Upper lobe of left lung (tissue), 6 donors: Measurements from ENCODE around the gene CEP72. TPM values are rescaled to one million over a fixed set of nuclear protein-coding genes. Genes with fewer than 3 reads are reported as not detected.

Experiments used
- ATAC-seq, 2 donors: fragments of 200-7000 bp; cut with Tn5 transposase; one replicate each; pipeline ENCODE4 v1.9.1; 2022; ENCODE audit warnings: mild to moderate bottlenecking in 2 of 2, moderate library complexity in 2 of 2; ENCODE audit not compliant: low FRiP score in 2 of 2
- DNase-seq, 2 donors: peaks; one replicate each; pipeline ENCODE4 v3.0.0-alpha.2; 2019 to 2020
- H3K27ac ChIP-seq, 4 donors: fragments of 200-600 bp; sonication (generic); one replicate each; pipeline ENCODE4 v1.5.1; 2016 to 2019
- H3K27me3 ChIP-seq, 4 donors: fragments of 200-600 bp; sonication (generic); one replicate each; pipeline ENCODE4 v1.5.1; 2017 to 2019
- H3K36me3 ChIP-seq, 4 donors: fragments of 200-600 bp; sonication (generic); one replicate each; pipeline ENCODE4 v1.5.1; 2016 to 2019
- H3K4me1 ChIP-seq, 4 donors: fragments of 200-600 bp; sonication (generic); one replicate each; pipeline ENCODE4 v1.5.1; 2018 to 2019
- H3K4me3 ChIP-seq, 4 donors: fragments of 200-600 bp; sonication (generic); one replicate each; pipeline ENCODE4 v1.5.1; 2017 to 2019; ENCODE audit warnings: mild to moderate bottlenecking in 2 of 4, moderate library complexity in 1 of 4
- H3K9me3 ChIP-seq, 4 donors: fragments of 200-600 bp; sonication (generic); one replicate each; pipeline ENCODE4 v1.5.1; 2018 to 2019
- EP300 ChIP-seq, 4 donors: sonication (generic); formaldehyde crosslinking; IDR thresholded peaks; one replicate each; pipeline ENCODE4 v1.5.1; 2017; ENCODE audit warnings: antibody characterized with exemption in 4 of 4, control low read depth in 2 of 4
- POLR2A ChIP-seq, 4 donors: fragments of 450-650 bp; IDR thresholded peaks; one replicate each; pipeline ENCODE4 v1.5.1; 2016 to 2017; ENCODE audit warnings: antibody characterized with exemption in 4 of 4, mild to moderate bottlenecking in 2 of 4
- POLR2AphosphoS5 ChIP-seq, 2 donors: sonication (generic); formaldehyde crosslinking; IDR thresholded peaks; one replicate each; pipeline ENCODE4 v1.5.1; 2017; ENCODE audit warnings: antibody characterized with exemption in 2 of 2
- WGBS, 2 donors: methylation state at CpG; one replicate each; pipeline ENCODE4 v1.1.5; 2017 to 2018; 5-methylcytosine and 5-hydroxymethylcytosine counted together
- total RNA-seq, 6 donors: library from RNA; depleted of rRNA in 4 of 6; stranded (reverse); fragments of >200 nt in 4 of 6; gene quantifications; one replicate each; pipeline versions ENCODE4 v1.1.0 to v1.2.1, GENCODE V29; 2016 to 2021
- TF ChIP-seq, protein P1 (sequence below), 6 experiments: fragments of 450-650 bp in 4 of 6; fragments of 200-600 bp in 2 of 6; sonication (generic) in 2 of 6; IDR thresholded peaks; one replicate each; pipeline ENCODE4 v1.5.1; 2016 to 2019; ENCODE audit warnings: antibody characterized with exemption in 6 of 6
- donor health status: DM: no; HTN: no; CAD: no; lungs with moderate emphysema.
- donor health status: DM: no; HTN: yes; CAD: no; lungs with severe emphysema.

The CEP72 gene
- total RNA-seq, 6 donors from 2014 or later, result 6.8 to 21.0 (median 9.4) TPM

DNA sequence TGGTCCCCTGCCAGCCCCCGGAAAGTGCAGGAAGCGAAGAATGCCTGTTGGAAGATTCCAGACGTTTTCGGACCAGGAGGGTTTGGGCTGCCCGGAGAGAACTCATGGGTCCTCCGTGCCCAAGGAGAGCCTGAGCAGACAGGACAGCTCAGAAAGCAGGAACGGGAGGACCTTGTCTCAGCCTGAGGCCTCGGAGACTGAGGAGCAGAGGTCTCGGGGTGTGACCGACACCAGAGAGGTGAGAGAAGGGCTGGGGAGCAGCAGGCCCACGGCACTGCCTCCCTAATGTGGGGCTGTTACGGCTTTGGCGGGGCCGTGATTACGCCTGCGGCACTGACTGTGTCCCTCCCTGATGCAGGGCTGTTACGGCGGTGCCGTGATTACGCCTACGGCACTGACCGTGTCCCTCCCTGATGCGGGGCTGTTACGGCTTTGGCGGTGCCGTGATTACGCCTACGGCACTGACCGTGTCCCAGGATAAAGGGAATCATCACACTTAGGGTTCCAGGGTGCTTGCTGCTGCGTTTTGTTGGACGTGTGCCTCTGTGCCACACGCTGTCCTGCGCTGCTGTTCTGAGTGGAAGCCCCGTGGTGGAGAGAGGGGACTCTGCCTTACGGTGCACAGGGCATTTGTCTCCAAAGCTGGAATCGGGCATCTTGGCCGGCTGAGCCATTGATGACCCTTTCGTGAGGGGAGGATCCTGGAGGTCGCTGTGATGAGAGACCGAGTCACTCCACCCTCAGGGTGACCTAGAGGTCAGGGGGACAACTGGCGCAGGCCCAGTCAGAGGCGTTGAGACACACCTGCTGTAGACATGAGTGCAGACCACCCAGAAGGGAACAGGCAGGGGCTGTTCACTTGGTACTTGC lies 25.7 kb downstream of the CEP72 start:
- Histone ChIP-seq H3K4me1 (no peaks in the 10 kb centered on the region), H3K4me3 (no peak overlapping the region), H3K27me3 (no peaks in the 10 kb centered on the region), H3K9me3 (no peaks in the 10 kb centered on the region), H3K27ac (no peak overlapping the region), H3K36me3 (peaks cover 23 to 71% (median 51%) of the 10 kb centered on the region in 4 donors)
- DNase-seq, result no peak
- 93 to 95% methylated on average over 30 to 42 of the region's 42 CpGs for WGBS, 2 donors
- ATAC-seq, result no peak
- TF ChIP-seq EP300 (IDR thresholded peaks at IDR 0.05), result no peak
- TF ChIP-seq POLR2AphosphoS5 (IDR thresholded peaks at IDR 0.05), result no peak
- TF ChIP-seq, protein P1, sequence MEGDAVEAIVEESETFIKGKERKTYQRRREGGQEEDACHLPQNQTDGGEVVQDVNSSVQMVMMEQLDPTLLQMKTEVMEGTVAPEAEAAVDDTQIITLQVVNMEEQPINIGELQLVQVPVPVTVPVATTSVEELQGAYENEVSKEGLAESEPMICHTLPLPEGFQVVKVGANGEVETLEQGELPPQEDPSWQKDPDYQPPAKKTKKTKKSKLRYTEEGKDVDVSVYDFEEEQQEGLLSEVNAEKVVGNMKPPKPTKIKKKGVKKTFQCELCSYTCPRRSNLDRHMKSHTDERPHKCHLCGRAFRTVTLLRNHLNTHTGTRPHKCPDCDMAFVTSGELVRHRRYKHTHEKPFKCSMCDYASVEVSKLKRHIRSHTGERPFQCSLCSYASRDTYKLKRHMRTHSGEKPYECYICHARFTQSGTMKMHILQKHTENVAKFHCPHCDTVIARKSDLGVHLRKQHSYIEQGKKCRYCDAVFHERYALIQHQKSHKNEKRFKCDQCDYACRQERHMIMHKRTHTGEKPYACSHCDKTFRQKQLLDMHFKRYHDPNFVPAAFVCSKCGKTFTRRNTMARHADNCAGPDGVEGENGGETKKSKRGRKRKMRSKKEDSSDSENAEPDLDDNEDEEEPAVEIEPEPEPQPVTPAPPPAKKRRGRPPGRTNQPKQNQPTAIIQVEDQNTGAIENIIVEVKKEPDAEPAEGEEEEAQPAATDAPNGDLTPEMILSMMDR (IDR thresholded peaks at IDR 0.05), result no peak
- TF ChIP-seq POLR2A (IDR thresholded peaks at IDR 0.05), result no peak

DNA sequence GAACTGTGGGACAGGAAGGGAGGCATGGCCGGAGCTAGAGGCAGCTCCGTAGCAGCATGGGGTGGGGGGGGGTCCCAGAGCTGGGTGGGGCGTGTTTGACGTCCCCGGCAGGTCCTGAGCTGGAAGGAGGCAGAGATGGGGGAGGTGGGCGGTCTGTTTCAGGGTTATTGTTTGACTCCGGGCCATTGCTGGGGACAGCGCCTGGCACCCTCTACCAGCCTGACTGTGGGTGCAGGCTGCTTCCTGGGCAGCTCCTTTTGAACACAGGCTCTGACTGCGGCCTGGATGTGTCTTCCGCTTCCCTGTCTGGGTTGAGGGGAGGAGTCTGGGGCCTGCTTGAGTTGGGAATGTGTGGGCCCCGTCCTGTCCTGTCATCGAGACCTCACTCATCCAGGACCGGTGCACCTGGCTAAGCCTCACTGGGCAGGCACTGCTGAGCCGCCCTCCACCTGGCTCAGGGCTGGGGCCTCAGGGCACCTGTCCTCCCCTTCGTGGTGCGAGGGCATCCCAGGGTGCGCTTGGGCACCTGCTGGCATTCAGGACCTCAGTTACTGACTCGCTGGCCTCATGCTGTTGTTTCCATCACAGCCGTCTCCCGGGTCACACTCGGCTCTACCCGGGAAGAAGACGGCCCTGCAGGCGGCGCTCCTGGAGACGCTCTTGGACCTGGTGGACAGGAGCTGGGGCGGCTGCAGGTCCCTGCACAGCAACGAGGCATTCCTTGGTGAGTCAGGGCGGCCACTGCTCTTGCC lies 26.5 kb downstream of the CEP72 start:
- no peaks in the 10 kb centered on the region for H3K27me3 ChIP-seq
- H3K4me1 ChIP-seq, result no peaks in the 10 kb centered on the region
- WGBS, 2 donors, result 95 to 96% methylated on average over 20 to 26 of the region's 29 CpGs
- no peaks in the 10 kb centered on the region for H3K9me3 ChIP-seq
- ATAC-seq (no peak), DNase-seq (no peak)
- no peak overlapping the region for H3K4me3 ChIP-seq
- peaks cover 23 to 70% (median 52%) of the 10 kb centered on the region in 4 donors for H3K36me3 ChIP-seq
- TF ChIP-seq EP300 (IDR thresholded peaks at IDR 0.05), result no peak
- TF ChIP-seq, protein P1 (IDR thresholded peaks at IDR 0.05), result no peak
- no peak for TF ChIP-seq POLR2AphosphoS5 (IDR thresholded peaks at IDR 0.05)
- no peak for TF ChIP-seq POLR2A (IDR thresholded peaks at IDR 0.05)
- H3K27ac ChIP-seq, result no peak overlapping the region

DNA sequence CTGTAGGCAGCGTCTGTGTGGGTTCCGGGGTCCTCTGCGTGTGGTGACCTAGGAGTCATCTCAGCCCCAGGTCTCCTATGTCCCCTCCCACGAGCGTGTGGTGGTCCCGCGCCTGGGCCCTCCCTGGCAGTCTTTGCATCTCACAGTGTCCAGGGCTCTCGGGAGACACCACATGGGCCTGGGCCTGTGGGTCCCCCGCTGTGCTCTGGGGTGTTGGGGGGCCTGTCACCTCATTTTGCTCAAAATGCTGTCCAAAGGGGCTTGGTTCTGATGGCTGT lies 27.1 kb downstream of the CEP72 start:
- Histone ChIP-seq H3K27me3 (no peaks in the 10 kb centered on the region), H3K36me3 (peaks cover 23 to 69% (median 52%) of the 10 kb centered on the region in 4 donors), H3K27ac (no peak overlapping the region), H3K9me3 (no peaks in the 10 kb centered on the region), H3K4me3 (no peak overlapping the region), H3K4me1 (no peaks in the 10 kb centered on the region)
- ATAC-seq (no peak), DNase-seq (no peak)
- TF ChIP-seq, protein P1 (IDR thresholded peaks at IDR 0.05), result no peak
- TF ChIP-seq POLR2A (IDR thresholded peaks at IDR 0.05), result no peak
- TF ChIP-seq EP300 (IDR thresholded peaks at IDR 0.05), result no peak
- no peak for TF ChIP-seq POLR2AphosphoS5 (IDR thresholded peaks at IDR 0.05)
- WGBS, 2 donors, result 91% methylated on average over 9 of the region's 9 CpGs; no CpG with 5 or more reads in 1 of the 2 donors

DNA sequence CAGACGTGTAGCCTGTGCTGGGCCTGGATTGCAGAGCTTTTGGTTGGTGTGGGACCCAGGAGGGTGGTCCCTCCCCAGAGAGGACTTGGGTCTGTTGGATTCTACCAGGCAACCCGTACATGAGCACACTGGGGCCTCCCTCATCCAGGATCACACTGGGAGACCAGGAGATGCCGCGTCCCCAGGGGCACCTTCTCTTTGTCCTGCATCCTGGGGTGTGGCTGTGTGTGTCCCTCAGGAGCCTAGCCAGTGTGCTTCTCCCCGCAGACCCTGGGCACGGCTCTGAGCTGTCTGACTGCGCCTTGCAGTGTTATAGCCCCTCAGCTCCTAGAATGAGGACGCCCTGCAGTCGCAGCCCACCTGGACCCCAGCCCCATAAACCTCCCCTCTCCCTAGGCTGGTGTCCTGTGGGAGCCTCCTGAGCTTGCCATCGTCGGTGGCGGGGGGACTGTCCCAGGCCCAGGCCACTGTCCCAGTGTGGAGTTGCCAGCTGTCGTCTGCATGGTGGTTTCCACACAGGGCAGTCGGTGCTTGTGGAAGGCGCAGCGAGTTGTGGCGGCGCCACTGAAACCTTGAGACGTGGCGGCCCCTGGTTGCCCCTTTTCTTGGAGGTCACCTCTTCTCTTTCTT lies 27.6 kb downstream of the CEP72 start:
- Histone ChIP-seq H3K27ac (no peak overlapping the region), H3K27me3 (no peaks in the 10 kb centered on the region), H3K9me3 (no peaks in the 10 kb centered on the region), H3K4me1 (no peaks in the 10 kb centered on the region), H3K4me3 (no peak overlapping the region), H3K36me3 (peaks cover 23 to 74% (median 52%) of the 10 kb centered on the region in 4 donors)
- 93 to 96% methylated on average over 12 to 19 of the region's 20 CpGs for WGBS, 2 donors
- no peak for DNase-seq
- TF ChIP-seq, protein P1 (IDR thresholded peaks at IDR 0.05), result no peak
- TF ChIP-seq POLR2A (IDR thresholded peaks at IDR 0.05) (no peak), EP300 (IDR thresholded peaks at IDR 0.05) (no peak), POLR2AphosphoS5 (IDR thresholded peaks at IDR 0.05) (no peak)
- ATAC-seq, result no peak
